GM23338 (cell line): ENCODE measurements around the gene TSPAN13. TPM values are rescaled to one million over a fixed set of nuclear protein-coding genes. Genes with fewer than 3 reads are reported as not detected.

ENCODE experiments used
- ATAC-seq: fragments of 200-7000 bp; cut with Tn5 transposase; 3 replicates; pipeline ENCODE4 v1.9.1; 2020
- DNase-seq: peaks from one replicate; pipeline ENCODE4 v3.0.0-alpha.2; 2015; ENCODE audit warnings: low spot score
- H2AFZ ChIP-seq: fragments of 200-600 bp; sonication (generic); 2 replicates; pipeline ENCODE4 v1.8.0; 2016; ENCODE audit warnings: antibody characterized with exemption, mild to moderate bottlenecking, moderate library complexity
- H3F3A ChIP-seq: fragments of 200-600 bp; sonication (generic); replicated peaks from 2 replicates; pipeline ENCODE4 v1.8.0; 2017; ENCODE audit warnings: antibody characterized with exemption, mixed run types, low read depth
- H3K27ac ChIP-seq: fragments of 200-600 bp; sonication (generic); 2 replicates; pipeline ENCODE4 v1.6.1; 2016; ENCODE audit warnings: low read depth
- H3K27me3 ChIP-seq: fragments of 200-600 bp; sonication (generic); 2 replicates; pipeline ENCODE4 v1.8.0; 2016; ENCODE audit warnings: mild to moderate bottlenecking, mixed run types, moderate library complexity; ENCODE audit not compliant: insufficient read depth
- H3K36me3 ChIP-seq: fragments of 200-600 bp; sonication (generic); 2 replicates; pipeline ENCODE4 v1.8.0; 2016; ENCODE audit warnings: mild to moderate bottlenecking; ENCODE audit not compliant: insufficient read depth
- H3K4me1 ChIP-seq: fragments of 200-600 bp; sonication (generic); 2 replicates; pipeline ENCODE4 v1.8.0; 2016; ENCODE audit warnings: mild to moderate bottlenecking, moderate library complexity; ENCODE audit not compliant: insufficient read depth
- H3K4me2 ChIP-seq: fragments of 200-600 bp; sonication (generic); 2 replicates; pipeline ENCODE4 v1.7.1; 2017; ENCODE audit warnings: mixed run types
- H3K4me3 ChIP-seq: fragments of 200-600 bp; sonication (generic); 2 replicates; pipeline ENCODE4 v1.6.1; 2016; ENCODE audit warnings: mixed run types
- H3K79me2 ChIP-seq: fragments of 200-600 bp; sonication (generic); replicated peaks from 2 replicates; pipeline ENCODE4 v1.8.0; 2017; ENCODE audit warnings: mild to moderate bottlenecking; ENCODE audit not compliant: insufficient read depth
- H3K9me2 ChIP-seq: fragments of 200-600 bp; sonication (generic); 2 replicates; pipeline ENCODE4 v1.8.0; 2017; ENCODE audit not compliant: insufficient read depth
- H4K20me1 ChIP-seq: fragments of 200-600 bp; sonication (generic); replicated peaks from 2 replicates; pipeline ENCODE4 v1.8.0; 2017; ENCODE audit warnings: mild to moderate bottlenecking; ENCODE audit not compliant: insufficient read depth
- H3K27ac Mint-ChIP-seq: 2 replicates; pipeline ENCODE4 v1.8.0; 2020; ENCODE audit warnings: inconsistent platforms, mild to moderate bottlenecking, moderate library complexity, mixed read lengths
- H3K27me3 Mint-ChIP-seq: 3 replicates; pipeline ENCODE4 v1.8.0; 2022; ENCODE audit warnings: low read depth, mild to moderate bottlenecking, moderate library complexity, mixed read lengths, inconsistent platforms; ENCODE audit not compliant: insufficient read depth, poor library complexity
- H3K36me3 Mint-ChIP-seq: 3 replicates; pipeline ENCODE4 v1.8.0; 2021; ENCODE audit warnings: low read depth, mild to moderate bottlenecking, inconsistent platforms, moderate library complexity, mixed read lengths
- H3K4me1 Mint-ChIP-seq: 3 replicates; pipeline ENCODE4 v1.8.0; 2020; ENCODE audit warnings: mild to moderate bottlenecking, inconsistent platforms, mixed read lengths
- H3K4me3 Mint-ChIP-seq: 3 replicates; pipeline ENCODE4 v1.8.0; 2021; ENCODE audit warnings: moderate library complexity, mild to moderate bottlenecking, inconsistent platforms, mixed read lengths
- H3K9me3 Mint-ChIP-seq: 3 replicates; pipeline ENCODE4 v1.8.0; 2020; ENCODE audit warnings: moderate library complexity, mild to moderate bottlenecking, inconsistent platforms, mixed read lengths
- CREB1 ChIP-seq: fragments of 250-450 bp; sonication (Bioruptor Pico); IDR thresholded peaks from 2 replicates; pipeline ENCODE4 v1.5.0; 2020; ENCODE audit warnings: low read depth, mild to moderate bottlenecking, moderate library complexity
- CTCF ChIP-seq, 2 experiments: fragments of 200-600 bp in 1 of 2; sonication (generic) in 1 of 2; conservative IDR thresholded peaks; 2 replicates each; pipeline versions ENCODE4 v1.5.1 to v1.6.1; 2016 to 2017; ENCODE audit warnings: antibody characterized with exemption in 2 of 2, low read depth in 2 of 2, mild to moderate bottlenecking in 2 of 2, moderate library complexity in 1 of 2
- EZH2 ChIP-seq: fragments of 200-600 bp; sonication (generic); IDR thresholded peaks from one replicate; pipeline ENCODE4 v1.8.0; 2017; ENCODE audit warnings: antibody characterized with exemption, mild to moderate bottlenecking, low read depth; ENCODE audit not compliant: unreplicated experiment
- EZH2phosphoT487 ChIP-seq: fragments of 200-600 bp; sonication (generic); IDR thresholded peaks from one replicate; pipeline ENCODE4 v1.8.1; 2018; ENCODE audit warnings: antibody characterized with exemption; ENCODE audit not compliant: unreplicated experiment
- JUNB ChIP-seq: IDR thresholded peaks from one replicate; pipeline ENCODE4 v1.6.1; 2016; ENCODE audit warnings: antibody characterized with exemption; ENCODE audit not compliant: unreplicated experiment
- NANOG ChIP-seq: IDR thresholded peaks from 2 replicates; pipeline ENCODE4 v1.6.1; 2016; ENCODE audit warnings: antibody characterized with exemption, borderline replicate concordance
- POLR2AphosphoS5 ChIP-seq: IDR thresholded peaks from 2 replicates; pipeline ENCODE4 v1.6.1; 2016; ENCODE audit warnings: antibody characterized with exemption, low read depth
- REST ChIP-seq: IDR thresholded peaks from one replicate; pipeline ENCODE4 v1.6.1; 2018; ENCODE audit warnings: antibody characterized with exemption; ENCODE audit not compliant: unreplicated experiment
- ZNF462 ChIP-seq: fragments of 250-450 bp; sonication (Bioruptor Pico); IDR thresholded peaks from 2 replicates; pipeline ENCODE4 v1.5.0; 2020; ENCODE audit warnings: mild to moderate bottlenecking, moderate library complexity
- polyA plus RNA-seq: library from polyadenylated mRNA; unstranded; fragments of >200 nt; fragmentation: Nextera tagmentation; extraction: Ambion mirVana; gene quantifications from 2 replicates; pipeline ENCODE4 v1.2.1, GENCODE V29; 2016
- total RNA-seq: library from RNA; depleted of rRNA; stranded (reverse); fragments of >200 nt; shearing (Covaris generic); gene quantifications from 2 replicates; pipeline ENCODE4 v1.2.3, GENCODE V29; 2014

TSPAN13 gene
- total and polyA plus RNA-seq, 2 experiments from 2014 or later = 27.6 to 40.9 TPM

GRCh38 chr7:16774986-16775385 is 21.4 kb downstream of the TSPAN13 start (continued):
- TF ChIP-seq ZNF462 (CRISPR knock-in tag) (no peak), EZH2phosphoT487 (no peak), JUNB (no peak), CTCF (conservative IDR thresholded peaks at IDR 0.05; ENCODE audit: low read depth in 2 of 2) (no peak), POLR2AphosphoS5 (no peak), EZH2 (no peak)

- peak overlapping the region; percentile 46; the same call in 1 of the 2 replicates for H3K27ac Mint-ChIP-seq
- peaks cover 1% of the 10 kb centered on the region for H3K27me3 Mint-ChIP-seq
- Histone ChIP-seq H3K27ac (no peak overlapping the region), H3K4me1 (peaks cover 34% of the 10 kb centered on the region), H2AFZ (no peak overlapping the region), H4K20me1 (no peaks in the 10 kb centered on the region; the same call in 1 of the 2 replicates), H3K36me3 (no peaks in the 10 kb centered on the region), H3K4me3 (no peak overlapping the region), H3K79me2 (peaks cover 36% of the 10 kb centered on the region), H3K4me2 (no peak overlapping the region), H3F3A (no peaks in the 10 kb centered on the region), H3K27me3 (no peaks in the 10 kb centered on the region), H3K9me2 (no peaks in the 10 kb centered on the region)
- no peak for TF ChIP-seq REST
- no peak for TF ChIP-seq CREB1 (CRISPR knock-in tag)
- no peak for TF ChIP-seq NANOG
- no peak for TF ChIP-seq CTCF (conservative IDR thresholded peaks at IDR 0.05; ENCODE audit: low read depth in 2 of 2)
- TF ChIP-seq EZH2phosphoT487 = no peak
- DNase-seq (no peak), ATAC-seq (peak; percentile 64)
- no peak overlapping the region for H3K4me3 Mint-ChIP-seq
- H3K9me3 Mint-ChIP-seq = no peaks in the 10 kb centered on the region
- peaks cover 26% of the 10 kb centered on the region for H3K4me1 Mint-ChIP-seq
- no peaks in the 10 kb centered on the region for H3K36me3 Mint-ChIP-seq
Observed at GRCh38 chr7:16776053-16776452, 22.5 kb downstream of the TSPAN13 start.
